ENCODE data around the gene SMYD5. TPM values are rescaled to one million over a fixed set of nuclear protein-coding genes. Genes with fewer than 3 reads are reported as not detected.

The SMYD5 gene
- total RNA-seq, 2 experiments from 2014 or later = 33.2 to 42.2 TPM

DNA sequence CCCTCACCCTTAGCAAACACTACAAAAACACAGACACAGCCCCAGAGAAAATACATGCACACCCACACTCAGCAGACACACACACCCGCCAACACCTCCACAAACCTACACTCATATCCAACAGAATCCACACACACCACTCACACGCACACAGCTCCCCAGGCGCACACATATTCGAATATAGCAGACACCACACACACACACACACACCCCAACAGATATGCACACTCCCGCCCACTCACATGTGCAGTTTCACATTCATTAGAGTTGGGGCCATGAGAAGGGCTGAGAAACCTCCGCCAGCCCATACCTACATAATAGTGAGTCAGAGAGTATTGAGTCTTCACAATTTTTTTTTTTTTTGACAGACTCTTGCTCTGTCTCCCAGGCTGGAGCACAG lies 41.1 kb upstream of the SMYD5 start:
- no TSS peak for BruUV-seq (replicated peaks)
- Histone ChIP-seq H3K4me3 (ENCODE audit: low read depth, low read length, poor library complexity, severe bottlenecking) (no peak overlapping the region), H3K4me1 (ENCODE audit: insufficient read depth, low read length, poor library complexity, severe bottlenecking) (no peaks in the 10 kb centered on the region), H3K36me3 (ENCODE audit: insufficient read depth, low read length) (no peaks in the 10 kb centered on the region), H3K9me2 (ENCODE audit: insufficient read depth, low read length) (no peaks in the 10 kb centered on the region), H2AFZ (ENCODE audit: low read length) (no peak overlapping the region), H3K9me3 (ENCODE audit: low read length) (no peaks in the 10 kb centered on the region), H3K79me2 (ENCODE audit: insufficient read depth, low read depth, low read length) (no peaks in the 10 kb centered on the region), H4K20me1 (ENCODE audit: insufficient read depth, low read length) (no peaks in the 10 kb centered on the region), H3K27ac (ENCODE audit: low read depth, low read length, poor library complexity, severe bottlenecking) (no peak overlapping the region), H3K4me2 (ENCODE audit: low read length) (no peak overlapping the region)
- ChIA-PET CTCF (ENCODE audit: unreplicated experiment) (no interaction called here), POLR2A (no interaction called here)
- intact Hi-C loops (cut with micrococcal nuclease; ENCODE audit: unreplicated experiment) = no loop called here
- TF ChIP-seq EZH2phosphoT487 (IDR thresholded peaks at IDR 0.05; ENCODE audit: borderline replicate concordance, low read depth, low read length) = no peak
- TF ChIP-seq, protein P1, sequence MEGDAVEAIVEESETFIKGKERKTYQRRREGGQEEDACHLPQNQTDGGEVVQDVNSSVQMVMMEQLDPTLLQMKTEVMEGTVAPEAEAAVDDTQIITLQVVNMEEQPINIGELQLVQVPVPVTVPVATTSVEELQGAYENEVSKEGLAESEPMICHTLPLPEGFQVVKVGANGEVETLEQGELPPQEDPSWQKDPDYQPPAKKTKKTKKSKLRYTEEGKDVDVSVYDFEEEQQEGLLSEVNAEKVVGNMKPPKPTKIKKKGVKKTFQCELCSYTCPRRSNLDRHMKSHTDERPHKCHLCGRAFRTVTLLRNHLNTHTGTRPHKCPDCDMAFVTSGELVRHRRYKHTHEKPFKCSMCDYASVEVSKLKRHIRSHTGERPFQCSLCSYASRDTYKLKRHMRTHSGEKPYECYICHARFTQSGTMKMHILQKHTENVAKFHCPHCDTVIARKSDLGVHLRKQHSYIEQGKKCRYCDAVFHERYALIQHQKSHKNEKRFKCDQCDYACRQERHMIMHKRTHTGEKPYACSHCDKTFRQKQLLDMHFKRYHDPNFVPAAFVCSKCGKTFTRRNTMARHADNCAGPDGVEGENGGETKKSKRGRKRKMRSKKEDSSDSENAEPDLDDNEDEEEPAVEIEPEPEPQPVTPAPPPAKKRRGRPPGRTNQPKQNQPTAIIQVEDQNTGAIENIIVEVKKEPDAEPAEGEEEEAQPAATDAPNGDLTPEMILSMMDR (conservative IDR thresholded peaks at IDR 0.05; ENCODE audit: low read length) = no peak
- no peak for DNase-seq (ENCODE audit: low spot score)

DNA sequence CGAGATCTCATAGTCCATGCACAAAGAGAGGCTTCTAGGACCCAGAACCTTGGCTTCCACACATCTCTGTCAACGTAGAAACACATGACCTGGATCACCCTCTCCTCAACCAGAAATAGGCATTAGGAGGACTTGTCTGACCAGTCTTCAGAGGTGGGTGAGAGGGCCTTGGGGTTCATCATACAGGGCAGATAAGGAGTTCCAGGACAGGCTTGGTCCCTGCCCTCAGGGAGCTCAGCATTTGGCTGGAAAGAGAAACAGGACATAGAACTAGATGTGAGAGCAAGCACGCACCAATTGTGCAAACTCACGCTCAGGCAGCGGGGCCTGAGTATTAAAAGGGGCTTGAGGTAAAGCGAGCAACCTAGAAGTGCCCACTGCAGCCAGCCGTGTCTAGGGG lies 40.3 kb upstream of the SMYD5 start:
- Histone ChIP-seq H4K20me1 (ENCODE audit: insufficient read depth, low read length) (no peaks in the 10 kb centered on the region), H3K36me3 (ENCODE audit: insufficient read depth, low read length) (no peaks in the 10 kb centered on the region), H3K4me3 (ENCODE audit: low read depth, low read length, poor library complexity, severe bottlenecking) (no peak overlapping the region), H3K27ac (ENCODE audit: low read depth, low read length, poor library complexity, severe bottlenecking) (no peak overlapping the region), H3K4me1 (ENCODE audit: insufficient read depth, low read length, poor library complexity, severe bottlenecking) (no peaks in the 10 kb centered on the region), H3K9me3 (ENCODE audit: low read length) (no peaks in the 10 kb centered on the region), H3K79me2 (ENCODE audit: insufficient read depth, low read depth, low read length) (no peaks in the 10 kb centered on the region), H2AFZ (ENCODE audit: low read length) (no peak overlapping the region), H3K9me2 (ENCODE audit: insufficient read depth, low read length) (no peaks in the 10 kb centered on the region), H3K4me2 (ENCODE audit: low read length) (no peak overlapping the region)
- intact Hi-C loops (cut with micrococcal nuclease; ENCODE audit: unreplicated experiment) = no loop called here
- DNase-seq (ENCODE audit: low spot score) = no peak
- ChIA-PET POLR2A (no interaction called here), CTCF (ENCODE audit: unreplicated experiment) (no interaction called here)
- no TSS peak for BruUV-seq (replicated peaks)
- TF ChIP-seq, protein P1 (conservative IDR thresholded peaks at IDR 0.05; ENCODE audit: low read length) = no peak
- TF ChIP-seq EZH2phosphoT487 (IDR thresholded peaks at IDR 0.05; ENCODE audit: borderline replicate concordance, low read depth, low read length) = no peak

DNA sequence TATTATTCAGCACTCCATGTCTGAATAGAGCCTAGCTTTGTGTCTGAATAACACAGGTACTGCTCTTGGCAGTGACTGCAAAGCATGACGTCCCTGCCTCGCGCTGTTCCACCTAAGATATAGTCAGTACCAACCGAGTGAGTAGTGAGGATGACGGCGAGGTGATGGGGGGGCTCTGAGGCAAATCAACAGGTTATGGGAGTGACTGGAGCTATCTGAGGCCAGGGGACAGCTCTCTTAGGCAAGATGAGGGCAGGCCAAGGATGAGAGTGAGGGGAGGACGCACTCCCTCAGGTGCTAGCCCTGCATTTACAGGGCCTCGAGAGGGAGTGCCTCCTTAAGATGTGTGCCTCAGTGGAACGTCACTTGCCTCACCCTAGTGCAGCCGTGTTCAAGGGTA lies 39.8 kb upstream of the SMYD5 start:
- Histone ChIP-seq H3K9me3 (ENCODE audit: low read length) (no peaks in the 10 kb centered on the region), H3K27ac (ENCODE audit: low read depth, low read length, poor library complexity, severe bottlenecking) (no peak overlapping the region), H3K36me3 (ENCODE audit: insufficient read depth, low read length) (no peaks in the 10 kb centered on the region), H2AFZ (ENCODE audit: low read length) (no peak overlapping the region), H3K4me3 (ENCODE audit: low read depth, low read length, poor library complexity, severe bottlenecking) (no peak overlapping the region), H3K4me2 (ENCODE audit: low read length) (no peak overlapping the region), H3K79me2 (ENCODE audit: insufficient read depth, low read depth, low read length) (no peaks in the 10 kb centered on the region), H3K9me2 (ENCODE audit: insufficient read depth, low read length) (no peaks in the 10 kb centered on the region), H3K4me1 (ENCODE audit: insufficient read depth, low read length, poor library complexity, severe bottlenecking) (no peaks in the 10 kb centered on the region), H4K20me1 (ENCODE audit: insufficient read depth, low read length) (no peaks in the 10 kb centered on the region)
- ChIA-PET POLR2A (interaction anchor here (0.5 kb wide), 1 partner anchor 42 kb away, joined by 3 read pairs; no protein-coding TSS in a partner anchor), CTCF (ENCODE audit: unreplicated experiment) (no interaction called here)
- no TSS peak for BruUV-seq (replicated peaks)
- no peak for DNase-seq (ENCODE audit: low spot score)
- TF ChIP-seq, protein P1 (conservative IDR thresholded peaks at IDR 0.05; ENCODE audit: low read length) = no peak
- TF ChIP-seq EZH2phosphoT487 (IDR thresholded peaks at IDR 0.05; ENCODE audit: borderline replicate concordance, low read depth, low read length) = no peak
- intact Hi-C loops (cut with micrococcal nuclease; ENCODE audit: unreplicated experiment) = no loop called here

Data from OCI-LY7 (cell line).